Suprapubic skin (tissue), 4 donors: ENCODE results near the gene TXNDC17. TPM values are rescaled to one million over a fixed set of nuclear protein-coding genes. Genes with fewer than 3 reads are reported as not detected.
A peak's percentile ranks its signal among the peaks of the same experiment; 100 is the strongest.
"Not testable (repeated sequence)": the region's sequence is repeated elsewhere in the genome, so short reads cannot be mapped to it uniquely, and the experiment has no call there.

Source experiments
- DNase-seq, 2 donors: peaks; one replicate each; pipeline ENCODE4 v3.0.0-alpha.2; 2019; ENCODE audit warnings: low spot score in 2 of 2
- H3K27ac ChIP-seq: fragments of 200-600 bp; sonication (generic); one replicate; pipeline ENCODE4 v1.5.1; 2019
- H3K27me3 ChIP-seq: fragments of 200-600 bp; sonication (generic); one replicate; pipeline ENCODE4 v1.5.1; 2019
- H3K36me3 ChIP-seq: fragments of 200-600 bp; sonication (generic); one replicate; pipeline ENCODE4 v1.5.1; 2019
- H3K4me1 ChIP-seq: fragments of 200-600 bp; sonication (generic); one replicate; pipeline ENCODE4 v1.5.1; 2019
- H3K4me3 ChIP-seq: fragments of 200-600 bp; sonication (generic); one replicate; pipeline ENCODE4 v1.5.1; 2019; ENCODE audit warnings: mild to moderate bottlenecking
- H3K9me3 ChIP-seq: fragments of 200-600 bp; sonication (generic); one replicate; pipeline ENCODE4 v1.5.1; 2019
- CTCF ChIP-seq, 2 donors: fragments of 200-600 bp in 1 of 2; fragments of 450-650 bp in 1 of 2; sonication (generic) in 1 of 2; IDR thresholded peaks; one replicate each; pipeline ENCODE4 v1.5.1; 2016 to 2019; ENCODE audit warnings: antibody characterized with exemption in 2 of 2, mild to moderate bottlenecking in 1 of 2, moderate library complexity in 1 of 2
- EP300 ChIP-seq: sonication (generic); formaldehyde crosslinking; IDR thresholded peaks from one replicate; pipeline ENCODE4 v1.6.1; 2017; ENCODE audit warnings: antibody characterized with exemption
- POLR2A ChIP-seq, 2 donors: fragments of 450-650 bp; IDR thresholded peaks; one replicate each; pipeline ENCODE4 v1.6.1; 2017; ENCODE audit warnings: antibody characterized with exemption in 2 of 2, mild to moderate bottlenecking in 2 of 2, moderate library complexity in 2 of 2
- POLR2AphosphoS5 ChIP-seq, 3 donors: sonication (generic); formaldehyde crosslinking; IDR thresholded peaks; one replicate each; pipeline ENCODE4 v1.6.1; 2017; ENCODE audit warnings: antibody characterized with exemption in 3 of 3
- WGBS: methylation state at CpG from one replicate; pipeline ENCODE4 v1.1.5; 2018; 5-methylcytosine and 5-hydroxymethylcytosine counted together
- total RNA-seq, 4 donors: library from RNA; depleted of rRNA; stranded (reverse); fragments of >200 nt; gene quantifications; one replicate each; pipeline ENCODE4 v1.1.0, GENCODE V29; 2016

Gene TXNDC17
- 100 to 1,000 TPM in 1 of 4 donors, 10 to 100 TPM in 3; 30.0 to 153 (median 92.9) TPM for total RNA-seq

- H3K27ac ChIP-seq = peak within 1 kb of the TSS; percentile 86
Measured at GRCh38 chr17:6640536-6641246, at the start of gene TXNDC17, which contains the start of gene KIAA0753. Gene TXNDC17, plus strand, starts transcription at chr17:6641060. Its CDS starts 23 bp downstream, at chr17:6641083. Gene KIAA0753, minus strand, starts transcription at chr17:6640711. Its CDS starts 5,608 bp downstream, at chr17:6635103.

GRCh38 chr17:6591599-6592158 lies 49.2 kb upstream of the TXNDC17 start:
- no peaks in the 10 kb centered on the region for H3K4me1 ChIP-seq
- H3K36me3 ChIP-seq = peaks cover 84% of the 10 kb centered on the region
- DNase-seq = no peak
- no peaks in the 10 kb centered on the region for H3K27me3 ChIP-seq
- 62% methylated on average over 7 of the region's 7 CpGs for WGBS
- no peaks in the 10 kb centered on the region for H3K9me3 ChIP-seq
- TF ChIP-seq POLR2AphosphoS5 (IDR thresholded peaks at IDR 0.05) = no peak
- no peak for TF ChIP-seq POLR2A (IDR thresholded peaks at IDR 0.05)
- no peak for TF ChIP-seq CTCF (IDR thresholded peaks at IDR 0.05)
- no peak for TF ChIP-seq EP300
- no peak overlapping the region for H3K4me3 ChIP-seq
- H3K27ac ChIP-seq = no peak overlapping the region

More at GRCh38 chr17:6640536-6641246, at the start of gene TXNDC17, which contains the start of gene KIAA0753:
- Histone ChIP-seq H3K27me3 (no peaks in the 10 kb centered on the region), H3K36me3 (peaks cover 10% of the 10 kb centered on the region), H3K9me3 (no peaks in the 10 kb centered on the region), H3K4me1 (peaks cover 61% of the 10 kb centered on the region), H3K4me3 (peak within 1 kb of the TSS; percentile 89)
- WGBS = 0% methylated on average over 2 of the region's 52 CpGs
- TF ChIP-seq POLR2AphosphoS5 (IDR thresholded peaks at IDR 0.05) (peak; percentile 76 to 86 (median 81)), POLR2A (IDR thresholded peaks at IDR 0.05) (peak; percentile 15 to 78), CTCF (IDR thresholded peaks at IDR 0.05) (no peak), EP300 (no peak)
- peak; percentile 94 to 96 for DNase-seq

GRCh38 chr17:6592173-6592572 lies 48.7 kb upstream of the TXNDC17 start:
- Histone ChIP-seq H3K4me3 (no peak overlapping the region), H3K4me1 (no peaks in the 10 kb centered on the region), H3K36me3 (peaks cover 83% of the 10 kb centered on the region), H3K27ac (no peak overlapping the region), H3K9me3 (no peaks in the 10 kb centered on the region), H3K27me3 (no peaks in the 10 kb centered on the region)
- DNase-seq = no peak
- WGBS = 91% methylated on average over 6 of the region's 6 CpGs
- no peak for TF ChIP-seq POLR2AphosphoS5 (IDR thresholded peaks at IDR 0.05)
- TF ChIP-seq POLR2A (IDR thresholded peaks at IDR 0.05) = no peak
- TF ChIP-seq EP300 = no peak

GRCh38 chr17:6593371-6593770 lies 47.5 kb upstream of the TXNDC17 start:
- H3K4me1 ChIP-seq, DNase-seq, H3K9me3 ChIP-seq, H3K27me3 ChIP-seq, H3K4me3 ChIP-seq, H3K27ac ChIP-seq: not testable (repeated sequence)
- WGBS = 87% methylated on average over 6 of the region's 14 CpGs
- peaks cover 71% of the 10 kb centered on the region for H3K36me3 ChIP-seq

- no peak for DNase-seq
- TF ChIP-seq POLR2AphosphoS5 (IDR thresholded peaks at IDR 0.05) = no peak
- TF ChIP-seq CTCF (IDR thresholded peaks at IDR 0.05) = no peak
- no peak for TF ChIP-seq POLR2A (IDR thresholded peaks at IDR 0.05)
- no peak for TF ChIP-seq EP300
- Histone ChIP-seq H3K27me3 (no peaks in the 10 kb centered on the region), H3K36me3 (peaks cover 61% of the 10 kb centered on the region), H3K4me3 (no peak overlapping the region), H3K9me3 (no peaks in the 10 kb centered on the region), H3K4me1 (peaks cover 5% of the 10 kb centered on the region), H3K27ac (no peak overlapping the region)
- 90% methylated on average over 7 of the region's 7 CpGs for WGBS
Measured at GRCh38 chr17:6596081-6596480, 44.8 kb upstream of the TXNDC17 start.

GRCh38 chr17:6596511-6596910 lies 44.3 kb upstream of the TXNDC17 start:
- no peak for DNase-seq
- Histone ChIP-seq H3K27me3 (no peaks in the 10 kb centered on the region), H3K4me3 (no peak overlapping the region), H3K27ac (no peak overlapping the region), H3K9me3 (no peaks in the 10 kb centered on the region), H3K4me1 (peaks cover 5% of the 10 kb centered on the region), H3K36me3 (peaks cover 60% of the 10 kb centered on the region)
- WGBS = 72% methylated on average over 2 of the region's 2 CpGs
- TF ChIP-seq POLR2A (IDR thresholded peaks at IDR 0.05) = no peak
- no peak for TF ChIP-seq EP300
- TF ChIP-seq POLR2AphosphoS5 (IDR thresholded peaks at IDR 0.05) = no peak
- no peak for TF ChIP-seq CTCF (IDR thresholded peaks at IDR 0.05)
